Nephron progenitor cell (in vitro differentiated cells): ENCODE results near the gene HAPLN2.

Experiments used
- DNase-seq: peaks from one replicate; pipeline ENCODE4 v3.0.0; 2021
- H3K27ac Mint-ChIP-seq: 2 replicates; pipeline ENCODE4 v1.8.0; 2021; ENCODE audit warnings: mild to moderate bottlenecking, moderate library complexity, mixed read lengths
- H3K27me3 Mint-ChIP-seq: 2 replicates; pipeline ENCODE4 v1.8.0; 2021; ENCODE audit warnings: mild to moderate bottlenecking, low read depth, mixed read lengths; ENCODE audit not compliant: poor library complexity
- H3K36me3 Mint-ChIP-seq: 2 replicates; pipeline ENCODE4 v1.8.0; 2021; ENCODE audit warnings: low read depth, mixed read lengths
- H3K4me1 Mint-ChIP-seq: 2 replicates; pipeline ENCODE4 v1.8.0; 2021; ENCODE audit warnings: mixed read lengths
- H3K4me3 Mint-ChIP-seq: 2 replicates; pipeline ENCODE4 v1.8.0; 2021; ENCODE audit warnings: mild to moderate bottlenecking, moderate library complexity, mixed read lengths
- H3K9me3 Mint-ChIP-seq: 2 replicates; pipeline ENCODE4 v1.8.0; 2021; ENCODE audit warnings: mild to moderate bottlenecking, moderate library complexity, mixed read lengths
- CTCF ChIP-seq: fragments of 200-600 bp; sonication (generic); IDR thresholded peaks from 2 replicates; pipeline ENCODE4 v1.5.0; 2021; ENCODE audit warnings: antibody characterized with exemption

Gene HAPLN2

GRCh38 chr1:156655151-156655903 is 36.1 kb downstream of the HAPLN2 start:
- DNase-seq, result no peak
- H3K27ac Mint-ChIP-seq, result no peak overlapping the region
- peaks cover 92% of the 10 kb centered on the region for H3K27me3 Mint-ChIP-seq
- no peaks in the 10 kb centered on the region for H3K36me3 Mint-ChIP-seq
- TF ChIP-seq CTCF, result no peak
- peaks cover 23% of the 10 kb centered on the region for H3K4me1 Mint-ChIP-seq
- no peak overlapping the region for H3K4me3 Mint-ChIP-seq
- H3K9me3 Mint-ChIP-seq, result no peaks in the 10 kb centered on the region

GRCh38 chr1:156655904-156656516 is 36.8 kb downstream of the HAPLN2 start:
- no peak for DNase-seq
- no peaks in the 10 kb centered on the region for H3K9me3 Mint-ChIP-seq
- no peak overlapping the region for H3K27ac Mint-ChIP-seq
- no peak overlapping the region for H3K4me3 Mint-ChIP-seq
- peaks cover 30% of the 10 kb centered on the region for H3K4me1 Mint-ChIP-seq
- H3K27me3 Mint-ChIP-seq, result peaks cover 88% of the 10 kb centered on the region
- H3K36me3 Mint-ChIP-seq, result no peaks in the 10 kb centered on the region
- no peak for TF ChIP-seq CTCF

DNA sequence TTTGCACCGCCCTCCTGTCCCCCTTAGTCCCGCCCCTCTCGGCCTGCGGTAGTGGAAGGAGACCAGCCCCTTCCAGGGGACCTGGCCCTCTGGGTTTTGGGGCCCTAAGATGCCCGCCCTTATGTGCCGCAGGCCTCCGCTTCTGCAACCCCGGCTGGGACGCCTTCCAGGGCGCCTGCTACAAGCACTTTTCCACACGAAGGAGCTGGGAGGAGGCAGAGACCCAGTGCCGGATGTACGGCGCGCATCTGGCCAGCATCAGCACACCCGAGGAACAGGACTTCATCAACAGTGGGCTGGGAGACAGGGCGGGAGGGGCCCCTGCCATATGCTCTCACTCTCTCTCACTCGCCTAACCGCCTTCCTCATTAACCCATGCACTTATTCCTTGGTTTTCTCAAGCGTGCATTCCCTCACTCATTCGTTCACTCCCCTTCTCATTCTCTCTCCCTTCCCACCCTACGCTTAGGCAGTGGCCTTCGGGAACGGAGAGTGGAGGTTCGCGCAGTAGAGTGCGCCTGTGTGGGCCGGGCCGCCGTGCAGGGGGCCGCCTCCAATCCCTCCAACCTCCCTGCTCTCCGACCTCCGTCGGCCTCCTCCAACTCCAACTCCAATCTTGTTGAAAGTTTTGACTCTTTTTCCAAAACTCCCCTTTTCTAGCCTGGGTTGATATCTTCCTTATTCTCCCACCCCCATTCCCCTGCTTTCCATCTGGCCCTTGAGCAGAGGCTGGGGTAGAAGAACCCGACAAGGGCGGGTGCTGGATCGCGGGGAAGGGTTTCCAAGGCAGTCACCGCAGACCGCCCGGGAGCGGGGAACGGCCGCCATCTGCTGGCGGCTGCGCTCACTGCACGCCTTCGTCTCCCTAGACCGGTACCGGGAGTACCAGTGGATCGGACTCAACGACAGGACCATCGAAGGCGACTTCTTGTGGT is 37.9 kb downstream of the HAPLN2 start:
- H3K27ac Mint-ChIP-seq, result no peak overlapping the region
- peaks cover 78% of the 10 kb centered on the region for H3K27me3 Mint-ChIP-seq
- no peaks in the 10 kb centered on the region for H3K36me3 Mint-ChIP-seq
- H3K4me3 Mint-ChIP-seq, result peak overlapping the region; percentile 65
- no peaks in the 10 kb centered on the region for H3K9me3 Mint-ChIP-seq
- peaks cover 40% of the 10 kb centered on the region for H3K4me1 Mint-ChIP-seq
- peak; percentile 93 for TF ChIP-seq CTCF
- DNase-seq, result peak; percentile 88

- no peaks in the 10 kb centered on the region for H3K36me3 Mint-ChIP-seq
- H3K27ac Mint-ChIP-seq, result no peak overlapping the region
- DNase-seq, result no peak
- peak overlapping the region; percentile 65 for H3K4me3 Mint-ChIP-seq
- H3K27me3 Mint-ChIP-seq, result peaks cover 73% of the 10 kb centered on the region
- H3K4me1 Mint-ChIP-seq, result peaks cover 48% of the 10 kb centered on the region
- no peak for TF ChIP-seq CTCF
- H3K9me3 Mint-ChIP-seq, result no peaks in the 10 kb centered on the region
Observed at GRCh38 chr1:156657741-156658319, 38.6 kb downstream of the HAPLN2 start.

GRCh38 chr1:156658496-156658895 is 39.3 kb downstream of the HAPLN2 start:
- H3K36me3 Mint-ChIP-seq, result no peaks in the 10 kb centered on the region
- peaks cover 55% of the 10 kb centered on the region for H3K4me1 Mint-ChIP-seq
- DNase-seq, result no peak
- no peak overlapping the region for H3K4me3 Mint-ChIP-seq
- no peaks in the 10 kb centered on the region for H3K9me3 Mint-ChIP-seq
- no peak for TF ChIP-seq CTCF
- peaks cover 68% of the 10 kb centered on the region for H3K27me3 Mint-ChIP-seq
- H3K27ac Mint-ChIP-seq, result no peak overlapping the region
